Germinal center (tissue), 1 donor: ENCODE results near the gene SERTM1.

Experiments
- DNase-seq: peaks from one replicate; pipeline ENCODE4 v3.0.0; 2012; ENCODE audit warnings: mixed read lengths, low spot score

SERTM1 gene

GRCh38 chr13:36673838-36674326 is at the start of gene SERTM1:
TSS of gene SERTM1 (plus strand) at chr13:36674020. CDS start at chr13:36695079, 21,059 bp downstream.
- no peak for DNase-seq

GRCh38 chr13:36628377-36629056 is 45.3 kb upstream of the SERTM1 start:
- no peak for DNase-seq

GRCh38 chr13:36629057-36629385 is 44.8 kb upstream of the SERTM1 start:
- DNase-seq = no peak

- DNase-seq = no peak
Observed at GRCh38 chr13:36630181-36630803, 43.5 kb upstream of the SERTM1 start.

GRCh38 chr13:36639610-36640009 is 34.2 kb upstream of the SERTM1 start:
- DNase-seq = no peak

- no peak for DNase-seq
Observed at GRCh38 chr13:36650611-36651010, 23.2 kb upstream of the SERTM1 start.

GRCh38 chr13:36665630-36666029 is 8.2 kb upstream of the SERTM1 start:
- no peak for DNase-seq

GRCh38 chr13:36666477-36667229 is 7.2 kb upstream of the SERTM1 start:
- DNase-seq = no peak

GRCh38 chr13:36668316-36668715 is 5.5 kb upstream of the SERTM1 start:
- no peak for DNase-seq

GRCh38 chr13:36673352-36673751 is 468 bp upstream of the SERTM1 start:
- DNase-seq = no peak

- no peak for DNase-seq
Observed at GRCh38 chr13:36674337-36675212, 755 bp downstream of the SERTM1 start.

- DNase-seq = no peak
Observed at GRCh38 chr13:36675213-36675536, 1.4 kb downstream of the SERTM1 start.

- DNase-seq = no peak
Observed at GRCh38 chr13:36680913-36681312, 7.1 kb downstream of the SERTM1 start.

GRCh38 chr13:36681894-36682624 is 8.2 kb downstream of the SERTM1 start:
- no peak for DNase-seq

- DNase-seq = no peak
Observed at GRCh38 chr13:36683701-36684100, 9.9 kb downstream of the SERTM1 start.

- DNase-seq = no peak
Observed at GRCh38 chr13:36685927-36686326, 12.1 kb downstream of the SERTM1 start.

GRCh38 chr13:36696410-36697010 is 22.7 kb downstream of the SERTM1 start:
- DNase-seq = no peak

- DNase-seq = no peak
Observed at GRCh38 chr13:36700170-36700569, 26.4 kb downstream of the SERTM1 start.

- DNase-seq = no peak
Observed at GRCh38 chr13:36706755-36707154, 32.9 kb downstream of the SERTM1 start.

- no peak for DNase-seq
Observed at GRCh38 chr13:36709136-36709890, 35.5 kb downstream of the SERTM1 start.
